K562 (cell line): Measurements from ENCODE around the gene GKN1. TPM values are rescaled to one million over a fixed set of nuclear protein-coding genes. Genes with fewer than 3 reads are reported as not detected.

ENCODE experiments used
- ATAC-seq: fragments of 200-7000 bp; cut with Tn5 transposase; 3 replicates; pipeline ENCODE4 v1.9.1; 2020; ENCODE audit warnings: moderate library complexity
- BruUV-seq: library from RNA; stranded (reverse); fragments of 400-500 nt; replicated peaks from 2 replicates; lab custom pipeline; 2021; lab: Mats Ljungman, UMichigan
- CTCF ChIA-PET: fragments of 300-600 bp; formaldehyde crosslinking; extraction: SDS; loops from one replicate; lab custom pipeline; 2021; ENCODE audit warnings: low intra/inter-chr PET ratio; lab: Yijun Ruan, JAX
- POLR2A ChIA-PET: fragments of 300-600, 350-650 bp; sonication (Branson Sonifier 250); formaldehyde crosslinking; extraction: SDS; loops from one replicate; lab custom pipeline; 2021; ENCODE audit warnings: antibody characterized with exemption, inconsistent platforms; lab: Yijun Ruan, JAX
- DNase-seq, 4 experiments: peaks; one replicate each; pipeline versions ENCODE4 v3.0.0 to v3.0.0-alpha.2; 2011 to 2018; ENCODE audit warnings: low spot score in 3 of 4, mixed read lengths in 3 of 4; ENCODE audit errors: extremely low read depth in 1 of 4
- FAIRE-seq: peaks from 2 replicates; lab custom pipeline; 2011; peaks lifted over from hg19 to GRCh38; lab: Jason Lieb, UNC
- H2AFZ ChIP-seq: 2 replicates; pipeline ENCODE4 v1.6.0; 2011; ENCODE audit warnings: low read depth, low read length, control low read depth, inconsistent platforms
- H3K27ac ChIP-seq: fragments of 200-600 bp; 3 replicates; pipeline ENCODE4 v1.8.0; 2011; ENCODE audit warnings: low read depth, mild to moderate bottlenecking, control low read depth, inconsistent platforms, low read length, moderate library complexity, mixed read lengths; ENCODE audit errors: extremely low read depth
- H3K27me3 ChIP-seq, 2 experiments: fragments of 300-600 bp in 1 of 2; 2 replicates in 1 of 2; 3 replicates in 1 of 2; pipeline versions ENCODE4 v1.6.0 to v1.8.0; 2011; ENCODE audit warnings: inconsistent platforms in 2 of 2, low read length in 2 of 2, mild to moderate bottlenecking in 1 of 2, mixed read lengths in 1 of 2, moderate library complexity in 1 of 2; ENCODE audit not compliant: control insufficient read depth in 2 of 2, insufficient read depth in 2 of 2
- H3K36me3 ChIP-seq: fragments of 300-600 bp; 3 replicates; pipeline ENCODE4 v1.8.0; 2011; ENCODE audit warnings: mild to moderate bottlenecking, low read length, inconsistent platforms; ENCODE audit not compliant: control insufficient read depth, insufficient read depth
- H3K4me1 ChIP-seq, 2 experiments: fragments of 200-600 bp in 1 of 2; replicated peaks in 1 of 2; 2 replicates in 1 of 2; 3 replicates in 1 of 2; pipeline versions ENCODE4 v1.5.1 to v1.8.0; 2011; ENCODE audit warnings: inconsistent platforms in 2 of 2, low read length in 2 of 2, mild to moderate bottlenecking in 1 of 2, mixed read lengths in 1 of 2, moderate library complexity in 1 of 2; ENCODE audit not compliant: control insufficient read depth in 2 of 2, insufficient read depth in 2 of 2
- H3K4me2 ChIP-seq: 2 replicates; pipeline ENCODE4 v1.6.1; 2011; ENCODE audit warnings: low read length, control low read depth, inconsistent platforms, mixed read lengths; ENCODE audit not compliant: insufficient read depth
- H3K4me3 ChIP-seq: fragments of 200-600 bp; sonication (generic), shearing (Covaris generic); 2 replicates; pipeline ENCODE4 v1.5.1; 2016; ENCODE audit warnings: control low read depth, inconsistent platforms
- H3K79me2 ChIP-seq: fragments of 200-600 bp; 3 replicates; pipeline ENCODE4 v1.8.0; 2011; ENCODE audit warnings: low read length, inconsistent platforms; ENCODE audit not compliant: control insufficient read depth, insufficient read depth
- H3K9ac ChIP-seq, 2 experiments: 2 replicates each; pipeline versions ENCODE4 v1.6.0 to v1.6.1; 2011; ENCODE audit warnings: low read depth in 2 of 2, low read length in 2 of 2, control low read depth in 1 of 2, inconsistent platforms in 1 of 2, mild to moderate bottlenecking in 1 of 2, mixed read lengths in 1 of 2; ENCODE audit not compliant: insufficient read depth in 1 of 2
- H3K9me1 ChIP-seq: one replicate; pipeline ENCODE4 v1.6.0; 2011; ENCODE audit warnings: inconsistent platforms, mild to moderate bottlenecking, low read length, moderate library complexity; ENCODE audit not compliant: control insufficient read depth, insufficient read depth
- H3K9me3 ChIP-seq: replicated peaks from 2 replicates; pipeline ENCODE4 v1.5.1; 2011; ENCODE audit warnings: low read depth, low read length, inconsistent platforms; ENCODE audit not compliant: control insufficient read depth, insufficient read depth
- H4K20me1 ChIP-seq: replicated peaks from 2 replicates; pipeline ENCODE4 v1.6.1; 2011; ENCODE audit warnings: low read length, inconsistent platforms, mixed read lengths; ENCODE audit not compliant: control insufficient read depth, insufficient read depth
- ATF7 ChIP-seq: fragments of 450-650 bp; IDR thresholded peaks from 2 replicates; pipeline ENCODE4 v1.7.1; 2014; ENCODE audit warnings: mild to moderate bottlenecking, moderate library complexity
- ELF1 ChIP-seq: fragments of 200-800 bp; sonication (Bioruptor generic); IDR thresholded peaks from 2 replicates; pipeline ENCODE4 v1.6.1; 2016; ENCODE audit warnings: missing genetic modification characterization, missing compliant biosample characterization
- IFI16 ChIP-seq: fragments of 250-450 bp; sonication (Bioruptor Pico); IDR thresholded peaks from 2 replicates; pipeline ENCODE4 v2.1.2; 2022; ENCODE audit warnings: mild to moderate bottlenecking, inconsistent platforms
- JUNB ChIP-seq: fragments of 450-650 bp; formaldehyde crosslinking; conservative IDR thresholded peaks from 2 replicates; pipeline ENCODE4 v1.4.0; 2020; ENCODE audit warnings: mild to moderate bottlenecking
- MTA3 ChIP-seq: fragments of 450-650 bp; formaldehyde crosslinking; IDR thresholded peaks from 2 replicates; pipeline ENCODE4 v1.6.1; 2017; ENCODE audit warnings: mild to moderate bottlenecking, borderline replicate concordance
- PCBP1 ChIP-seq: fragments of 200-400 bp; formaldehyde crosslinking; IDR thresholded peaks from 2 replicates; pipeline ENCODE4 v1.6.1; 2018; ENCODE audit warnings: mild to moderate bottlenecking, low read depth, low read length; ENCODE audit not compliant: poor library complexity, severe bottlenecking
- POLR3G ChIP-seq: IDR thresholded peaks from 2 replicates; pipeline ENCODE4 v1.6.1; 2011; ENCODE audit not compliant: insufficient read length, insufficient replicate concordance; ENCODE audit errors: extremely low read depth
- POU5F1 ChIP-seq: fragments of 150-350 bp; IDR thresholded peaks from 2 replicates; pipeline ENCODE4 v1.6.1; 2014; ENCODE audit warnings: borderline replicate concordance, low read length, low read depth, mild to moderate bottlenecking; ENCODE audit not compliant: partially characterized antibody
- PTBP1 ChIP-seq: fragments of 200-400 bp; formaldehyde crosslinking; IDR thresholded peaks from 2 replicates; pipeline ENCODE4 v1.6.1; 2017; ENCODE audit warnings: low read depth, low read length
- RBBP5 ChIP-seq: fragments of 200-600 bp; sonication (generic); IDR thresholded peaks from 2 replicates; pipeline ENCODE4 v1.6.1; 2012; ENCODE audit warnings: borderline replicate concordance, mild to moderate bottlenecking, low read length, control low read depth, inconsistent platforms; ENCODE audit not compliant: insufficient read depth, poor library complexity, severe bottlenecking
- SMARCA4 ChIP-seq: fragments of 450-650 bp; IDR thresholded peaks from 2 replicates; pipeline ENCODE4 v1.6.1; 2016
- TCF7 ChIP-seq: sonication (generic); IDR thresholded peaks from 2 replicates; pipeline ENCODE4 v1.6.1; 2016; ENCODE audit warnings: antibody characterized with exemption, borderline replicate concordance
- USF1 ChIP-seq: sonication (generic); formaldehyde crosslinking; IDR thresholded peaks from 2 replicates; pipeline ENCODE4 v1.9.0; 2022; ENCODE audit warnings: mild to moderate bottlenecking, missing genetic modification reagents
- ZC3H4 ChIP-seq: sonication (generic); formaldehyde crosslinking; IDR thresholded peaks from 2 replicates; pipeline ENCODE4 v1.9.0; 2021; ENCODE audit warnings: missing genetic modification reagents, borderline replicate concordance
- ZNF197 ChIP-seq: fragments of 200-800 bp; sonication (Bioruptor generic); IDR thresholded peaks from 2 replicates; pipeline ENCODE4 v1.6.1; 2016; ENCODE audit warnings: low read depth, missing genetic modification characterization, missing compliant biosample characterization
- ZNF511 ChIP-seq: sonication (generic); formaldehyde crosslinking; IDR thresholded peaks from 2 replicates; pipeline ENCODE4 v1.8.0; 2022; ENCODE audit warnings: mild to moderate bottlenecking, missing genetic modification reagents
- WGBS: fragments of 100-300 bp; shearing (Covaris generic); methylation state at CpG from one replicate; pipeline ENCODE4 v1.1.6; 2016; ENCODE audit warnings: low coverage, mixed read lengths; ENCODE audit not compliant: insufficient coverage; ENCODE audit errors: missing lambda C conversion rate; 5-methylcytosine and 5-hydroxymethylcytosine counted together
- in situ Hi-C: fragments of 300-500 bp; cut with MboI; formaldehyde crosslinking; loops from 4 replicates; pipeline ENCODE4 v1.15.0; 2018; ENCODE audit warnings: inconsistent platforms, mixed read lengths
- intact Hi-C: fragments of 100-400 bp; cut with micrococcal nuclease; formaldehyde crosslinking; loops from 2 replicates; pipeline ENCODE4 v1.14.2; 2022
- polyA plus RNA-seq, 8 experiments: library from polyadenylated mRNA; depleted of rRNA in 4 of 8; stranded (reverse) in 5 of 8; unstranded in 3 of 8; fragments of >200 nt; fragmentation: Nextera tagmentation in 2 of 8; fragmentation: Illumina TruSeq in 1 of 8; extraction: Ambion mirVana in 2 of 8; extraction: Trizol in 1 of 8; gene quantifications; 2 replicates each; pipeline versions ENCODE4 v1.2.1 to v1.2.3, GENCODE V29; 2011 to 2014; ENCODE audit warnings: inconsistent platforms in 1 of 8, missing spikeins in 1 of 8
- total RNA-seq, 7 experiments: library from RNA; depleted of rRNA in 6 of 7; stranded (reverse); fragments of >200 nt in 6 of 7; fragmentation: Illumina TruSeq in 2 of 7; extraction: Trizol in 2 of 7; gene quantifications; 2 replicates each; pipeline versions ENCODE4 v1.2.1 to v1.2.3, GENCODE V29; 2011 to 2021; ENCODE audit warnings: low replicate concordance in 1 of 7
- TF ChIP-seq, protein P1 (sequence below), 2 experiments: fragments of 200-800 bp in 1 of 2; sonication (Bioruptor generic) in 1 of 2; sonication (generic) in 1 of 2; formaldehyde crosslinking in 1 of 2; IDR thresholded peaks in 1 of 2; conservative IDR thresholded peaks in 1 of 2; 2 replicates each; pipeline versions ENCODE4 v1.5.0 to v1.6.1; 2016 to 2020; ENCODE audit warnings: missing compliant biosample characterization in 1 of 2, missing genetic modification characterization in 1 of 2, missing genetic modification reagents in 1 of 2

Gene GKN1
- total and polyA plus RNA-seq, 9 of the 15 experiments (the other 6 are each of a cell fraction or from before 2014, with no cell fraction given), result not detected

GRCh38 chr2:68975844-68976243 lies 1.4 kb downstream of the GKN1 start:
- Histone ChIP-seq H3K4me2 (no peak overlapping the region), H3K9ac (no peak overlapping the region), H3K27ac (no peak overlapping the region), H3K4me1 (no peaks in the 10 kb centered on the region), H3K9me3 (no peaks in the 10 kb centered on the region), H3K79me2 (no peaks in the 10 kb centered on the region), H3K4me3 (no peak overlapping the region), H3K36me3 (no peaks in the 10 kb centered on the region), H4K20me1 (no peaks in the 10 kb centered on the region), H3K9me1 (no peaks in the 10 kb centered on the region), H2AFZ (no peak overlapping the region), H3K27me3 (peaks cover 5% of the 10 kb centered on the region in 2 experiments; a peak in 3 of 5 replicates)
- intact Hi-C loops, result no loop called here
- DNase-seq, result no peak
- no TSS peak for BruUV-seq
- FAIRE-seq, result no peak
- CTCF ChIA-PET, result no interaction called here
- no peak for ATAC-seq
- in situ Hi-C loops, result no loop called here
- POLR2A ChIA-PET, result interaction anchor here (1.3 kb wide), 1 partner anchor 21 kb away, joined by 3 read pairs; no protein-coding TSS in a partner anchor
- 0% methylated on average over 2 of the region's 2 CpGs for WGBS
- TF ChIP-seq POU5F1 (no peak), MTA3 (no peak), ATF7 (no peak), SMARCA4 (no peak), ZNF511 (CRISPR knock-in tag) (no peak), USF1 (no peak), IFI16 (no peak), TCF7 (no peak), POLR3G (no peak), JUNB (CRISPR knock-in tag) (no peak), RBBP5 (no peak), PCBP1 (no peak), PTBP1 (no peak), ZNF197 (no peak), ZC3H4 (CRISPR knock-in tag) (no peak), ELF1 (tag) (no peak)
- TF ChIP-seq, protein P1, sequence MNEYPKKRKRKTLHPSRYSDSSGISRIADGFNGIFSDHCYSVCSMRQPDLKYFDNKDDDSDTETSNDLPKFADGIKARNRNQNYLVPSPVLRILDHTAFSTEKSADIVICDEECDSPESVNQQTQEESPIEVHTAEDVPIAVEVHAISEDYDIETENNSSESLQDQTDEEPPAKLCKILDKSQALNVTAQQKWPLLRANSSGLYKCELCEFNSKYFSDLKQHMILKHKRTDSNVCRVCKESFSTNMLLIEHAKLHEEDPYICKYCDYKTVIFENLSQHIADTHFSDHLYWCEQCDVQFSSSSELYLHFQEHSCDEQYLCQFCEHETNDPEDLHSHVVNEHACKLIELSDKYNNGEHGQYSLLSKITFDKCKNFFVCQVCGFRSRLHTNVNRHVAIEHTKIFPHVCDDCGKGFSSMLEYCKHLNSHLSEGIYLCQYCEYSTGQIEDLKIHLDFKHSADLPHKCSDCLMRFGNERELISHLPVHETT (CRISPR knock-in tag; conservative IDR thresholded peaks at IDR 0.05 in 1 of 2, IDR thresholded peaks at IDR 0.05 in 1 of 2), result no peak
